Activated CD4-positive, alpha-beta T cell treated with anti-CD3 and anti-CD28 coated beads, Interleukin-2, amount 10 ng/mL, durations not matched to agents 7 days and 5 days (primary cell): ENCODE data around the gene DYNLL1. TPM values are rescaled to one million over a fixed set of nuclear protein-coding genes. Genes with fewer than 3 reads are reported as not detected.
"Not testable (repeated sequence)": the region's sequence is repeated elsewhere in the genome, so short reads cannot be mapped to it uniquely, and the experiment has no call there.

Experiments
- CTCF ChIA-PET: fragments of 350-600 bp; sonication (Branson Sonifier 250); formaldehyde crosslinking; loops from one replicate; lab custom pipeline; 2021; ENCODE audit warnings: antibody characterized with exemption; lab: Charles Lee
- POLR2A ChIA-PET: fragments of 350-600 bp; sonication (Branson Sonifier 250); formaldehyde crosslinking; loops from one replicate; lab custom pipeline; 2021; ENCODE audit warnings: antibody characterized with exemption; lab: Charles Lee
- DNase-seq: peaks from one replicate; pipeline ENCODE4 v3.0.0-alpha.2; 2020
- H3K27ac Mint-ChIP-seq: one replicate; pipeline ENCODE4 v1.8.0; 2021; ENCODE audit warnings: mild to moderate bottlenecking, moderate library complexity, mixed read lengths
- H3K27me3 Mint-ChIP-seq: one replicate; pipeline ENCODE4 v1.8.0; 2021; ENCODE audit warnings: mixed read lengths
- H3K36me3 Mint-ChIP-seq: one replicate; pipeline ENCODE4 v1.8.0; 2021; ENCODE audit warnings: low read depth, mixed read lengths
- H3K4me1 Mint-ChIP-seq: one replicate; pipeline ENCODE4 v1.8.0; 2021; ENCODE audit warnings: mixed read lengths
- H3K4me3 Mint-ChIP-seq: one replicate; pipeline ENCODE4 v1.8.0; 2021; ENCODE audit warnings: mild to moderate bottlenecking, moderate library complexity, mixed read lengths
- H3K9me3 Mint-ChIP-seq: one replicate; pipeline ENCODE4 v1.8.0; 2021; ENCODE audit warnings: mixed read lengths
- total RNA-seq, 2 experiments: library from RNA; stranded (reverse); gene quantifications; one replicate each; pipeline ENCODE4 v1.2.3, GENCODE V29; 2021

Gene DYNLL1
- total RNA-seq, 2 experiments from 2014 or later, result 257 to 297 TPM

DNA sequence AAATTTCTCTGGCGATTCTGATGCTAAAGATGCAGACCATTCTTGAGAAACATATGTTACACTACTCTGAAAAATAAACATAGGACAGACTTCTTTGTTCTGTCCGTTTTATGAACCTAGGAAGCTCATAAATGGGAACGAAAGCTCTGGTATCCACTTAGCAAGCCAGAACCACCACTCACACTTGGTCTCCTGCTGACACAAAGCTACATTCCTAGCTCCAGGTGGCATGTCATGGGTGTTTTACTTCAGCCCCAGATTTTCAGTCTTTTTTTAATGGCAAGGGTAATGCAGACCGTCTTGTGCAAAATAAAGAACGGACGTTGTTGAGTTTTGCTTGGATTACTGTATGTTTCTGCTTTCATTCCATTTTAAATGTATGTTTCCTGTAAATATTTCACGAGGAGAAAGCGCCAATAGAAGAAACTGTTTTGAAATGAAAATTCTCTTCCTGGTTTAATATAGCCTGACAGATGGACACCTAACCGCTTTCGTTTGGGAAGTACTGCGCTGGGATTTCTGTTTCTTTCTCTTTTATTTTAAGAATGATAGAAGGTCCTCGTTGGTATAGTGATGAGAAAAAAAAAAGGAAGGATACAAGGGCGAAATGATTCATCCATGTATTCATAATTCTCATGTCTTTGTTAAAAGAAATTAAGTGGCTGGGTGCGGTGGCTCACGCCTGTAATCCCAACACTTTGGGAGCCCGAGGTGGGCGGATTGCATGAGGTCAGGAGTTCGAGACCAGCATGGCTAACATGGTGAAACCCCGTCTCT is 33.9 kb downstream of the DYNLL1 start:
- Mint-ChIP-seq H3K4me3 (peak overlapping the region; percentile 100), H3K9me3 (no peaks in the 10 kb centered on the region), H3K36me3 (peaks cover 8% of the 10 kb centered on the region), H3K4me1 (peaks cover 38% of the 10 kb centered on the region), H3K27ac (peak overlapping the region; percentile 99), H3K27me3 (no peaks in the 10 kb centered on the region)
- CTCF ChIA-PET, result interaction anchor here (0.7 to 1.8 kb wide), 5 partner anchors 10 to 125 kb away, joined by 3 to 5 read pairs (median 4); no protein-coding TSS in a partner anchor
- DNase-seq, result no peak
- POLR2A ChIA-PET, result no interaction called here

DNA sequence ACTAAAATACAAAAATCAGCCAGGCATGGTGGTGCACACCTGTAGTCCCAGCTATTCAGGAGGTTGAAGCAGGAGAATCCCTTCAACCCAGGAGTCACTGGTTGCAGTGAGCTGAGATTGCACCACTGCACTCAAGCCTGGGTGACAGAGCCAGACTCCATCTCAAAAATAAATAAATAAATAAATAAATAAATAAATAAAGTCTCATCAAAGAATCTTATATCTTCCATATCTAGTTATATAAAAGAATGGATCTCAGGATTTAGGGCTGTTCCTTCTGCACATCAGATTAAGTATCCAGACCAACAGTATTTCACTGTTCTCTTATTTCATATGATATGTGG is 34.5 kb downstream of the DYNLL1 start:
- DNase-seq, POLR2A ChIA-PET, H3K9me3 Mint-ChIP-seq, H3K27me3 Mint-ChIP-seq: not testable (repeated sequence)
- CTCF ChIA-PET, result interaction anchor here (0.7 to 1.8 kb wide), 2 partner anchors 38 to 125 kb away, joined by 5 read pairs; no protein-coding TSS in a partner anchor
- peak overlapping the region; percentile 9 for H3K27ac Mint-ChIP-seq
- H3K4me3 Mint-ChIP-seq, result peak overlapping the region; percentile 100
- H3K36me3 Mint-ChIP-seq, result peaks cover 13% of the 10 kb centered on the region
- peaks cover 38% of the 10 kb centered on the region for H3K4me1 Mint-ChIP-seq

DNA sequence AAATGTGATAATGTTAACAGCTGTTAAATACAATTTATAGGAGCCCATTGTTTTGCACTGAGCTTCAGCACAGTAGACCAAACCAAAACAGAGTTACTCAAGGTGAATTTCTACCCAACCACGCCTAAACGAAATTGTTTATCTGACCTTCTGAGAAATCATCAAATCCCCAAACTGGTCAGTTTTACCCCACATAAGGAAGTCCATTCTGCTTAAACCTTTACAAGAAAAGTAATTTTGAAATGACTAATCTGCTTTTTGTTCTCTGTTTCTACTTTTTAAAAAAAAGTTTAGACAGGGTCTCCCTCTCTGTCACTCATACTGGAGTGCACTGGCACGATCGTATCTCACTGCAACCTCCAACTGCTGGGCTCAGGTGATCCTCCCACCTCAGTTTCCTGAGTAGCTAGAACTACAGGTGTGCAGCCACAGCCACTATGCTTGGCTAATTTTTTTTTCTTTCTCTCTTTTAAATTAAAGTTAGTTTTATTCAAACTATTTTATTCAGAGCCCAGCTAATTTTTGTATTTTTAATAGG is 36.9 kb downstream of the DYNLL1 start:
- ChIA-PET POLR2A (no interaction called here), CTCF (interaction anchor here (0.6 to 1.2 kb wide), 3 partner anchors 14 to 36 kb away, joined by 3 read pairs; no protein-coding TSS in a partner anchor)
- DNase-seq, result peak; percentile 30
- no peaks in the 10 kb centered on the region for H3K9me3 Mint-ChIP-seq
- H3K36me3 Mint-ChIP-seq, result peaks cover 30% of the 10 kb centered on the region
- H3K4me3 Mint-ChIP-seq, result no peak overlapping the region
- H3K4me1 Mint-ChIP-seq, result peaks cover 56% of the 10 kb centered on the region
- peak overlapping the region; percentile 50 for H3K27ac Mint-ChIP-seq
- no peaks in the 10 kb centered on the region for H3K27me3 Mint-ChIP-seq

DNA sequence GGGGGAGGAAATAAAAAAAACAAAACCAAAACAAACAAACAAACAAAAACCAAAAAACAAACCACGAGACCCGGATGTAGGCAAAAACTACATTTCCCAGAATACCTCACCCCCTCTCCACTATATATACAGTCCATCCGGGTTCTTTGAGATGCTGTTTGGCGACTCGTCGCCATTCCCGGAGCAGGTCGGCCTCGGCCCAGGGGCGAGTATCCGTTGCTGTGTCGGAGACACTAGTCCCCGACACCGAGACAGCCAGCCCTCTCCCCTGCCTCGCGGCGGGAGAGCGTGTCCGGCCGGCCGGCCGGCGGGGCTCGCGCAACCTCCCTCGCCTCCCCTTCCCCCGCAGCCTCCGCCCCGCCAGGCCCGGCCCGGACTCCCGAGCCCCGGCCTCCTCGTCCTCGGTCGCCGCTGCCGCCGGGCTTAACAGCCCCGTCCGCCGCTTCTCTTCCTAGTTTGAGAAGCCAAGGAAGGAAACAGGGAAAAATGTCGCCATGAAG is 38.3 kb downstream of the DYNLL1 start, which contains the start of gene RNF10:
Gene RNF10, plus strand, starts transcription at position 154 of the 500 bp plus-strand sequence. CDS start 456 bp downstream, outside the sequence.
- ChIA-PET POLR2A (no interaction called here), CTCF (interaction anchor here (0.6 to 3.0 kb wide), 2 partner anchors 8 to 16 kb away, joined by 3 to 8 read pairs; no protein-coding TSS in a partner anchor)
- Mint-ChIP-seq H3K9me3 (no peaks in the 10 kb centered on the region), H3K27me3 (no peaks in the 10 kb centered on the region), H3K4me3 (peak within 1 kb of the TSS; percentile 97), H3K27ac (peak within 1 kb of the TSS; percentile 96), H3K36me3 (peaks cover 42% of the 10 kb centered on the region), H3K4me1 (peaks cover 61% of the 10 kb centered on the region)
- peak; percentile 84 for DNase-seq

DNA sequence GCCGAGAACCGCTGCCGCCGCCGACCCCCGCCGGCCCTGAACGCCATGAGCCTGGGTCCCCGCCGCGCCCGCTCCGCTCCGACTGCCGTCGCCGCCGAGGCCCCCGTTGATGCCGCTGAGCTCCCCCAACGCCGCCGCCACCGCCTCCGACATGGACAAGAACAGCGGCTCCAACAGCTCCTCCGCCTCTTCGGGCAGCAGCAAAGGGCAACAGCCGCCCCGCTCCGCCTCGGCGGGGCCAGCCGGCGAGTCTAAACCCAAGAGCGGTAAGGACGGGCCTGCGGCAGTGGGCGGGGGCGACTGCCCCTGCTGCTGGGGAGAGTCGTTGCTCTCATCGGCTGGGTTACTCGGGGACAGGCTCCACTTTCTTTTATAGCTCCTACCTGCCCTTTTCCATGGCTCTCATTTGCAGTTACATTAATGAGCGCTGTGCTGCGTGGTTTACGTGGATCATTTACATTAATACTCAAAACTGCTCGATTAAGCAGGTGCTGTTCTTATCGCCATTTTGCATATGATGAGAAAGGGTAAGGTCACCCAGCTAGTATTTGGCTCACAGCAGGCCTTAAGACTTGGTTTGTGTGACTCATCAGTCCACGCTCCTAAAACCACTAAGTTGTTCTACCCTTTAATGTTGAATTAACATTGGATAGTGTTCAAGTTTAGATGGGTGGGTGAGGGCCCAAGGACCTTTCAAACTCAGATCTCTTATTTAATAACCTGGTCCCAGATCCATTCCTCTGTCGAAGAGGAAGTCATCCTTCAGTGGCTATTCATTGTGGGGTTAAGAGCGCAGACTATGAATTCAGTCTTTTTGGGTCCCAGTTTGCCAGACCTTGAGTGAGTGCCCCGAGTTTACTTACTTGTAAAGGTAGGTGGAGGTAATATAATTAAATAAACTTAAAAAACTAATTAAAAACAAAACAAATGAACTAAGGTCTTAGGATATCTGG is 39.1 kb downstream of the DYNLL1 start:
- no peaks in the 10 kb centered on the region for H3K9me3 Mint-ChIP-seq
- peak; percentile 50 for DNase-seq
- POLR2A ChIA-PET, result no interaction called here
- H3K4me1 Mint-ChIP-seq, result peaks cover 60% of the 10 kb centered on the region
- peak overlapping the region; percentile 97 for H3K4me3 Mint-ChIP-seq
- H3K27ac Mint-ChIP-seq, result peak overlapping the region; percentile 96
- H3K36me3 Mint-ChIP-seq, result peaks cover 46% of the 10 kb centered on the region
- H3K27me3 Mint-ChIP-seq, result no peaks in the 10 kb centered on the region
- CTCF ChIA-PET, result interaction anchor here (0.6 to 3.0 kb wide), 2 partner anchors 9 to 16 kb away, joined by 3 to 8 read pairs; no protein-coding TSS in a partner anchor

DNA sequence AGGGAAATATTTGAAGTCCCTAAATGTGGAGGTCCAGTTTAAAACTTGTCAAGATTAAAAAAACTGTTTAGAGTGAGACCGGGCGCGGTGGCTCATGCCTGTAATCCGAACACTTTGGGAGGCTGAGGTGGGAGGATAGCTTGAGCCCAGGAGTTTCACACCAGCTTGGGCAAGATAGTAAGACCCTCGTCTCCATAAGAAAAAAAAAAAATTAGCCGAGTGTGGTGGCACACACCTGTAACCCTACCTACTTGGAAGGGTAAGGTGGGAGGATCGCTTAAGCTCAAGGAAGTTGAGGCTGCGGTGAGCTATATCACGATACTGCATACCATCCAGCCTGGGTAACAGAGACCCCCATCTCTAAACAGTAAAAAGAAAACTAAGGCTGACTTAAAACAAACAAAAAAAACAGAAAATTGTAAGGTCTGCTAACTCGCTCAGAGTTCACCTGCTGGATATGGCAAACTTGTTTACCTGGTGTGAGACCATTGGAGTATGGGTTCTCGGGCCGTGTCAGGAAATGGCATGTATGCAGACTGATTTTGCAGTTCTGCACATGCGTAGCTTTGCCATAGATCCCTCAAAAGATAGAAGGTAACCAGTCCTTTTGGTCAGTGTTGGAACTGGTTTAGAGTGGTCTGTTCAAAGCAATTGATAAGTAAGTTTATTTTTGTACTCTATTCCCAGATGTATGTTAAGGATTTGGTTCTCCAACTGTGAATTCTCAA is 40.3 kb downstream of the DYNLL1 start:
- H3K27me3 Mint-ChIP-seq, result no peaks in the 10 kb centered on the region
- peaks cover 57% of the 10 kb centered on the region for H3K36me3 Mint-ChIP-seq
- peak; percentile 55 for DNase-seq
- POLR2A ChIA-PET, result no interaction called here
- peak overlapping the region; percentile 88 for H3K27ac Mint-ChIP-seq
- H3K4me1 Mint-ChIP-seq, result peaks cover 63% of the 10 kb centered on the region
- H3K9me3 Mint-ChIP-seq, result no peaks in the 10 kb centered on the region
- H3K4me3 Mint-ChIP-seq, result peak overlapping the region; percentile 97
- CTCF ChIA-PET, result interaction anchor here (0.8 to 3.0 kb wide), 4 partner anchors 7 to 69 kb away, joined by 3 to 8 read pairs (median 6); partner anchors contain the start of gene COQ5

DNA sequence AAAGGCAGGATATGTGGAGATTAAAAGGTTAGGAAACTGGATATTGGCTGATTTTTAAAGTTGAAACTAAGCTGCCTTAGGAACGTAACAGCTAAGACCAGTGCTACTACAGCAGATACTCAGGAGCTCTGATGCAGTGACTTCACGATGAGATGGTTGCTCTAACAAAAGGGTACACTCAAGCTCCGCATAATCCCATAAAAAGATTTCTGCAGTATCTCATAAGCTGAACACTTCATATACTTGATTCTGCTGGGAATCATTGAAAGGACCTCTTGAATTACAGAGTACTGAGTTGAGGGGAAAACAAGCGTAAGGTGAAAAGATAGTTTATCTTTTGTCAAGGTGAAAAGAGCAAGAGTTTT is 41.9 kb downstream of the DYNLL1 start:
- H3K36me3 Mint-ChIP-seq, result peaks cover 66% of the 10 kb centered on the region
- no peaks in the 10 kb centered on the region for H3K9me3 Mint-ChIP-seq
- ChIA-PET POLR2A (no interaction called here), CTCF (interaction anchor here (0.6 to 2.3 kb wide), 6 partner anchors 9 to 109 kb away, joined by 3 to 7 read pairs (median 6); partner anchors contain the start of genes COQ5 and POP5)
- no peaks in the 10 kb centered on the region for H3K27me3 Mint-ChIP-seq
- peaks cover 62% of the 10 kb centered on the region for H3K4me1 Mint-ChIP-seq
- no peak for DNase-seq
- H3K27ac Mint-ChIP-seq, result peak overlapping the region; percentile 76
- H3K4me3 Mint-ChIP-seq, result peak overlapping the region; percentile 97

DNA sequence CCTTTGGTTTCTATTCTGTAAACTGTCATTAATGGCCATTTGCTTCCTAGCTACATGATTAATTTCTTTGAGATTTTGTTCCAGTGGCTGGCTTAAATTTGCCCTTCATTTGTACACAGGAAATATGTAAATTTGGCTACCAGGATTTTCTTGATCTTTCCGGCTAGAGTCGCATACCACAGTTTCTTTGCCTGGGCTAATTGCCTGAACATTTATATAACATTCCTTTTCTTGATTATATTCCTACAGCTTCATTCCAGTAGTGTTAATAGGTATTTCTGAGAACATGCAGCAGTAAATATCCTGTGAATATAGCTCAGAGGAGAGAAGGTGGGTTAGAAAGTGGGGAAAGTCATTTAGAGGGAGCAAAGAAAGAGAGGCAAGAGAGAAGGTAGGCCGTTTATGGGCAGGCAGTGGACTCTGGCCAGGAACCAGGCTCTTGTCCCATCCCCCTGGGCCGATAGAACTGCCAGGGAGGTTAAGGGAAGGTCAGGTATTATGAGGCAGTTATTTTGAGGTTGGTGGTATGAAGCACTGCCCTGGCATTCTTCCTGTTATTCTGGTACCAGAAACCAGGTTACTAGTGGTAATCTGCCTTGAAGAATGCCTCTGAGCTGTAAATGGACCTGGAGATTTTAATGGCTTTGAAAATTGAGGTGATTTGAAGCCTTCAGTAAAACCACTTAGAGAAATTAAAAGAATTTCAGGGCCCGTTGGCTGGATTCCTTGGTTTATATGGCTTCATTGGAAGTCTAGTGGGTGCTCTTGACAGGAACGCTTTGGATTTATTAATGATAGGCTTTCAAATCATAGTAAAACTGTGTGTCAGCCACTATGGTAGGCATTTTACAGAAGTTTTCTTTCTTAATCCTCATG is 42.6 kb downstream of the DYNLL1 start:
- POLR2A ChIA-PET, result no interaction called here
- no peaks in the 10 kb centered on the region for H3K9me3 Mint-ChIP-seq
- peaks cover 67% of the 10 kb centered on the region for H3K36me3 Mint-ChIP-seq
- peak overlapping the region; percentile 97 for H3K4me3 Mint-ChIP-seq
- H3K27me3 Mint-ChIP-seq, result no peaks in the 10 kb centered on the region
- DNase-seq, result no peak
- CTCF ChIA-PET, result interaction anchor here (0.9 to 2.3 kb wide), 5 partner anchors 10 to 108 kb away, joined by 3 to 7 read pairs (median 6); partner anchors contain the start of genes COQ5 and POP5
- H3K27ac Mint-ChIP-seq, result peak overlapping the region; percentile 81
- peaks cover 60% of the 10 kb centered on the region for H3K4me1 Mint-ChIP-seq

DNA sequence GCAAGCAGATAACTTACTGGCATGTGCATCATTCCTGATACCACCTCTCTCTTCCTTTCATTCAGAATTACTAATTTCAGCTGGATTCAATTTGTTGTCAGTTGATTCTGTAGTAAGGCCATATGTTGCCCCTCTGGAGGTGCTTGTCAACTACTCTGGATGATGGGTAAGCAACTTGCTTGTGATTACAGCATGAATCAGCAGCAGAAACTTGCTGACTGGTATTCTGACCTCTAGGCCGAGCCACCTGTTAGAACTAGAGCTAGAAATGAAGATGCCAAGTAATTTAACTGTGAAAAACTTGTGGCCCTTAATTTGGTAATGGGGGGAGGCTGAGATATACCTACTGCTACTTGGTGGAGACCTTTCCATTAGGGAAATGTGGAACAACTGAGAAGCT is 43.4 kb downstream of the DYNLL1 start:
- H3K9me3 Mint-ChIP-seq, result no peaks in the 10 kb centered on the region
- no peaks in the 10 kb centered on the region for H3K27me3 Mint-ChIP-seq
- H3K36me3 Mint-ChIP-seq, result peaks cover 67% of the 10 kb centered on the region
- ChIA-PET CTCF (interaction anchor here (0.7 to 0.8 kb wide), 3 partner anchors 86 to 330 kb away, joined by 3 to 4 read pairs (median 3); no protein-coding TSS in a partner anchor), POLR2A (no interaction called here)
- H3K27ac Mint-ChIP-seq, result peak overlapping the region; percentile 81
- peak overlapping the region; percentile 97 for H3K4me3 Mint-ChIP-seq
- peaks cover 58% of the 10 kb centered on the region for H3K4me1 Mint-ChIP-seq
- no peak for DNase-seq

DNA sequence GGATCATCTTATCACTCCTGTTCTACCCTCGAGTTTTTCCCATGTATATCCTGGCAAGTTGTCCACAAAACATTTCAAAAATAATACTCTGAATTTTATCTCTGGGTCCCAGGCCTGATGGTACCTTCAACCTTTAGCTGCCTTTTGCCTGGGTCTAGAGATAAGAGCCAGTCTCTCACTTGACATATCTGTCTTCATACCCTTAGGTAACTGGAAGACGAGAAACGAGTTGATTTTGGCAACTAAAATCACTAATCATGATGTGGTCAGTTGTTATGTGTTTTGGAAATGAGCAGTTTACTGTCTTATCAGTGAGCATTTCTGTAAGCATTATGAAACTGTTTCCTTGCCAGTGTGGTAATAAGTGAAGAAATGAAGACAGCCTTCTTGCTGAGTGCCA is 44.5 kb downstream of the DYNLL1 start:
- H3K27me3 Mint-ChIP-seq, result no peaks in the 10 kb centered on the region
- POLR2A ChIA-PET, result no interaction called here
- DNase-seq, result no peak

DNA sequence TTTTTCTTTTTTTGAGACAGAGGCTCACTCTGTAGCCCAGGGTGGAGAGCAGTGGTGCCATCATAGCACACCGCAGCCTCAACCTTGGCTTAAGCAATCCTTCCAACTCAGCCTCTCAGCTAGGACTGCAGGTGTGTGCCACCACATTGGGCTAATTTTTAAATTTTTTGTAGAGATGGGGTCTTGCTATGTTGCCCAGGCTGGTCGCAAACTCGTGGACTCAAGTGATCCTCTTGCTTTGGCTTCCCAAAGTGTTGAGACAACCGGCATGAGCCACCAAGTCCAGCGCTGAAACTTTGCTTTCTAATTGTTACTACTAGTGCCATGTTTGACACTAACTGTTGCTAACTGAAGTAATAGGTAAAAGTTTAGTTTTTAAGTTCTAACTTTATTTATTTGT is 46.3 kb downstream of the DYNLL1 start:
- no peak for DNase-seq
- POLR2A ChIA-PET, result no interaction called here
- CTCF ChIA-PET, result interaction anchor here (1.4 kb wide), 1 partner anchor 38 kb away, joined by 5 read pairs; no protein-coding TSS in a partner anchor
- H3K27ac Mint-ChIP-seq, result no peak overlapping the region
- no peak overlapping the region for H3K4me3 Mint-ChIP-seq
- peaks cover 55% of the 10 kb centered on the region for H3K36me3 Mint-ChIP-seq
- no peaks in the 10 kb centered on the region for H3K9me3 Mint-ChIP-seq
- peaks cover 43% of the 10 kb centered on the region for H3K4me1 Mint-ChIP-seq
- H3K27me3 Mint-ChIP-seq, result no peaks in the 10 kb centered on the region

More for the DNA sequence above, 44.5 kb downstream of the DYNLL1 start:
- H3K9me3 Mint-ChIP-seq, result no peaks in the 10 kb centered on the region
- CTCF ChIA-PET, result interaction anchor here (1.4 kb wide), 1 partner anchor 40 kb away, joined by 5 read pairs; no protein-coding TSS in a partner anchor
- H3K27ac Mint-ChIP-seq, result peak overlapping the region; percentile 42
- H3K4me3 Mint-ChIP-seq, result no peak overlapping the region
- H3K36me3 Mint-ChIP-seq, result peaks cover 60% of the 10 kb centered on the region
- H3K4me1 Mint-ChIP-seq, result peaks cover 58% of the 10 kb centered on the region
